ENCODE measurements around the gene CTSL. TPM values are rescaled to one million over a fixed set of nuclear protein-coding genes. Genes with fewer than 3 reads are reported as not detected.
A peak's percentile ranks its signal among the peaks of the same experiment; 100 is the strongest.

Gene CTSL
- 139 and 153 TPM in 2 replicates for total RNA-seq

- DNase-seq (ENCODE audit: extremely low read depth, low read depth, low spot score) = no peak
Measured at GRCh38 chr9:87725900-87726709, at the start of gene CTSL. CTSL (plus strand) TSS chr9:87726119; CDS start chr9:87727604, 1,485 bp downstream.

GRCh38 chr9:87676976-87677775 is 48.7 kb upstream of the CTSL start:
- no peak for DNase-seq (ENCODE audit: extremely low read depth, low read depth, low spot score)

- DNase-seq (ENCODE audit: extremely low read depth, low read depth, low spot score) = no peak
Measured at GRCh38 chr9:87677776-87678587, 47.9 kb upstream of the CTSL start.

- DNase-seq (ENCODE audit: extremely low read depth, low read depth, low spot score) = peak; percentile 33
Measured at GRCh38 chr9:87678650-87679355, 47.1 kb upstream of the CTSL start.

DNA sequence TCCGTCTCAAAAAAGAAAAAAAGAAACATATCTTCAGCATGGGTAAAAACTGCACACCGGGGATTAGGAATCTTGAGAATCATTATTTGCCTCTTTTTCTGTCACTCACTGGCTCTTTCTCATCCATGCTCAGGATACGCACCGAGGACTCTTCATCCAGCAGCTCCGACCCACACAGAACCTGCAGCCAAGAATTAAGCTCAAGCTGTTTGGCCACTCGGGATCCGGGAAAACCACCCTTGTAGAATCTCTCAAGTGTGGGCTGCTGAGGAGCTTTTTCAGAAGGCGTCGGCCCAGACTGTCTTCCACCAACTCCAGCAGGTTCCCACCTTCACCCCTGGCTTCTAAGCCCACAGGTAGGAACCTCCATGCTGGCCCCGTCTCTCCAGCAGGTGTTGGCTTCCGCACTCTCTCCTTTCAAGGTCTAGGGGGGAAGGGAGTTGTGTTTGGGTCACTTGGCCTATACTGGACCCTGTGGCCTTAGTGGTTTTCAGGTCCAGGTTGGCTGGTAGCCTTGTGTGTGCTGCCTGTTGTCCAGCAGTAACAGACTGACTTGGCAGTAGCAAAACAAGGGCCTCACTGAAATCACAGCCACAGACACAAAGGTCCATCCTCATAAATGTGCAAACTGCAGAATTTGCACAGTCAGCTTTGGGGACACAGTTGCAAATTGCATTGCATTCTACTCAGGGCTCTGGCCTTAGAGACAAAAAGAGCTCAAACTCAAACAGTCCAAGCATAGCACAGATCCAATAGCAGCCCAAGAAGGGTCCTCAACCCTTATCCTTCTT is 44.5 kb upstream of the CTSL start:
- DNase-seq (ENCODE audit: extremely low read depth, low read depth, low spot score) = no peak

- no peak for DNase-seq (ENCODE audit: extremely low read depth, low read depth, low spot score)
Measured at GRCh38 chr9:87682085-87682484, 43.8 kb upstream of the CTSL start.

DNA sequence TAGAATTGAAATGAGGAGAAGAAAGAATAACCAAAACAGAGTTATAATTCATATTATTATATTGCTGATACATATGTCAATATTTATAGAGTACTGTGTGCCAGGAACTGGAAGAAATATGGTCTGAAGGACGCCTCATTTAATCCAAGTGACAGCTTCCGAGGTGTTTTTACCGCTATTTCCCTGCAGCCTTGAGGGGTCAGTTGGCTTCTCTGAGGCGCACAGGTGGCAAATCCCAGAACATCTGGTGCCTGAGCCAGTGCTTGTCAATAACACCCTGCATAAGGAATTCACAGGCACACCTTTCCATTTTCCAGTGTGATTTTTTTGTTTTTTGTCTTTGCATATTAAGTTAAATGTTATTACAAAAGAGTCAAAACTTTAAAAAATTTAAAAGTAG is 43.3 kb upstream of the CTSL start:
- no peak for DNase-seq (ENCODE audit: extremely low read depth, low read depth, low spot score)

- DNase-seq (ENCODE audit: extremely low read depth, low read depth, low spot score) = no peak
Measured at GRCh38 chr9:87683751-87684626, 41.9 kb upstream of the CTSL start.

- DNase-seq (ENCODE audit: extremely low read depth, low read depth, low spot score) = no peak
Measured at GRCh38 chr9:87684627-87685219, 41.2 kb upstream of the CTSL start.

DNA sequence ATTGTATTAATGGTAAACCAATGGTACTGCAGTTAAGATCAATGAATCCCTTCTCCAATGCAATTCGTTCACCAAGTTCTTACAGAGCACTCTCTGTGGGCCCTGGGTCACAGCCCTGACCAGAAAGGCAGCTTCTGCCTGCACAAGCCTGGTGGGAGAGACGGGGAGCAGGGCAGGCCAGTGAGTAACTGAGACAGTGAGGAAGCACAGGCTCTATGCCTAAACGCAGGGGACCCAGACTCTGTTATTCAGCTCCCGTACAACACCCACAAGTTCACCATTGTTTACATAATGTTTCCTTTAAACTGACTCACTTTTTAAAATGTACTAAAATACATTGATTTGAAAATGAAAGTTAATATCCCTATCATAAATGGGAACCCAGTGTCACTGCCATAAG is 40.5 kb upstream of the CTSL start:
- DNase-seq (ENCODE audit: extremely low read depth, low read depth, low spot score) = no peak

- no peak for DNase-seq (ENCODE audit: extremely low read depth, low read depth, low spot score)
Measured at GRCh38 chr9:87685871-87686519, 39.9 kb upstream of the CTSL start.

DNA sequence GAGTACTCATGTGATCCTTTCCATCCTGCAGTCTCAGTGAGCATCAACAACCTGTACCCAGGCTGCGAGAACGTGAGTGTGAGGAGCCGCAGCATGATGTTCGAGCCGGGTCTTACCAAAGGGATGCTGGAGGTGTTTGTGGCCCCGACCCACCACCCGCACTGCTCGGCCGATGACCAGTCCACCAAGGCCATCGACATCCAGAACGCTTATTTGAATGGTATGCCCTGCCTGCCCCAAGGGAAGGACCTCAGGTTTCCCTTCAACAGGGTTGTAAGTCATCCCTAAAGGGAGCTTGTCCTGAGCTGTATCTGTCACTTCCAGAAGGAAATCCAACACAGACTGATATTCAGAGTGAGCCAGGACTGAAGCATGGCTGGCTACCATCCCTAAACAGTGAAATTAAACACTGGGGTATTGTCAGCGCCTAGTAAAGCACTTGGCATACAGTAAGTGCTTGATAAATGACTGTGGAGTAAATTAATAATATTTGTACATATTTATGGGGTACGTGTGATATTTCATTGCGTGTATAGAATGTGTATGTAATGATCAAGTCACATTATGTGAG is 39.3 kb upstream of the CTSL start:
- no peak for DNase-seq (ENCODE audit: extremely low read depth, low read depth, low spot score)

GRCh38 chr9:87687207-87687606 is 38.7 kb upstream of the CTSL start:
- DNase-seq (ENCODE audit: extremely low read depth, low read depth, low spot score) = no peak

DNA sequence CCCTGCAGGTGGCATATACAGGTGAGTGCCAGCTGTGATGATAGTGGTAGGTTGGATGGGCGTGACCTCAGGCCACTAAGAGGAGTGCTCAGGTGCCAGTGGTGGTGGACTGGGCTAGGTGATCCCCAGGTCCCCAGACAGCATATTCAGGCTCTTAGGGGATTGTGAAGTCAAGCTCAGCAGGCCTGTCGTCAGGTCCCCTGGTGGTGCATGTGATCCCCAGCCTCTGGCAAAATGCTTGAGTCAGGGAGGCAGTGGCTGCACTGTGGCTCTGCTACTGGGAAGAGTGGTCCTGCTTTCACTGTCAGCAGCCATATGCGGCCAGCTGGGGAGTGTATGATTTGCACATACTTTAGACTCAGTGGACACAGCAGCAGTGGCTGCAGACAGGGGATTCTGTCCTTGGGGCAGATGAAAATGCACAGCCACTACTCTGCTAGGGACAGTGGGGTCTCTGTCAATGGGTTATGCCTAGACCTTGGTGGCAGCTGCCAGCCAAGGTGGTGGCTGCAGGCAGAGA is 31.6 kb upstream of the CTSL start:
- DNase-seq (ENCODE audit: extremely low read depth, low read depth, low spot score) = no peak

DNA sequence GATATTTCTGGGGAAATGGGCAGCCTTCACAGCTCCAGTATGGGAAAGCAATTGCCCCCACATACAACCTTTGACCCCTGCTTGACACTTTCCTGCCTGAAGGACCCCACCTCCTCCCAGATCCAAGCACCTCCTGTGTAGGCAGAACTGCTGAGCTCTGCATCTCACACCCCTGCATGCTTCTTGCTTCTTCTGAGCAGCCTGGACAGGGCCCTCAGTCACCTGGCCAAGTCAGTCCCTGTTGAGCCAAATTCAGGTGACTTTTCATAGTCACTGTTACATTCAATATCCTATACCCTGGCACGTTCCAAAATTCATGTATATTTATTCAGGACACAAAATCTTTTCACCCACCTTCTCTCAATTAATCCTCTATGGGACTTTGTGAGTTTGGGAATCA is 30.4 kb upstream of the CTSL start:
- no peak for DNase-seq (ENCODE audit: extremely low read depth, low read depth, low spot score)

- no peak for DNase-seq (ENCODE audit: extremely low read depth, low read depth, low spot score)
Measured at GRCh38 chr9:87696641-87697040, 29.3 kb upstream of the CTSL start.

DNA sequence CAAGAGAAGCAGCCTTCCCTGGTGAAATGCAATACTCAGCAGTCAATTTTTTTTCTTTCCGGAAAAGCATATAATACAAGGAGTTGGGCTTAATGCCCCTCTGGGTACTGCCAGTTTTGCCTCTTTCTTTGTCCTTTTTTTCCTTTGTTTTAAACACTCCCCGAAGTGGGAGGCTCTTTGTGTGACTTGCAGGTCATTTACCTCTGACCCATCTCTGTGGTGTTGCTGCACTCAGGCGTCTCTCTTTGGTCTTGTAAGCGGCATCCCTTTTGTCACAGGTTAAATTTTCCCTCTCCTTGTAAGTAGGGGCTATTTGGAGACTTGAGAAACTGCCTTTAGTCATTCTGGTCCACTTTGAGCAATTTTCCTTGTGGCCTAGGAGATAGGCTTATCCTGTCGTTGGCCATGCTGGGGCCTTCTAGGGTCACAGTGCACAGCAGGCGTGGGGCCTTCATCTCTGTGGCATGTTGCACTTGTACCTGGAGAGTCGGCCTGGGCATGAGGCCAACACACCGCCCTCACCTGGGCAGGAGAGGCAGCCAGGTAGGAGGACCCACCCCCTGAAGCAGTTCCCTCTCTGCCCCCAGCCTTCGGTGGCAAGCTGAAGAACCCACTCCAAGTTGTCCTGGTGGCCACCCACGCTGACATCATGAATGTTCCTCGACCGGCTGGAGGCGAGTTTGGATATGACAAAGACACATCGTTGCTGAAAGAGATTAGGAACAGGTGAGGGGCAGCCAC is 27.7 kb upstream of the CTSL start:
- no peak for DNase-seq (ENCODE audit: extremely low read depth, low read depth, low spot score)
